Activated CD4-positive, alpha-beta T cell treated with anti-CD3 and anti-CD28 coated beads, Interleukin-2, amount 50 U/mL, for 16 hours (primary cell): ENCODE measurements around the gene RNF168.
A peak's percentile ranks its signal among the peaks of the same experiment; 100 is the strongest.
"Not testable (repeated sequence)": the region's sequence is repeated elsewhere in the genome, so short reads cannot be mapped to it uniquely, and the experiment has no call there.

ENCODE experiments used
- DNase-seq: peaks from one replicate; pipeline ENCODE4 v3.0.0-alpha.2; 2020

Gene RNF168, protein sequence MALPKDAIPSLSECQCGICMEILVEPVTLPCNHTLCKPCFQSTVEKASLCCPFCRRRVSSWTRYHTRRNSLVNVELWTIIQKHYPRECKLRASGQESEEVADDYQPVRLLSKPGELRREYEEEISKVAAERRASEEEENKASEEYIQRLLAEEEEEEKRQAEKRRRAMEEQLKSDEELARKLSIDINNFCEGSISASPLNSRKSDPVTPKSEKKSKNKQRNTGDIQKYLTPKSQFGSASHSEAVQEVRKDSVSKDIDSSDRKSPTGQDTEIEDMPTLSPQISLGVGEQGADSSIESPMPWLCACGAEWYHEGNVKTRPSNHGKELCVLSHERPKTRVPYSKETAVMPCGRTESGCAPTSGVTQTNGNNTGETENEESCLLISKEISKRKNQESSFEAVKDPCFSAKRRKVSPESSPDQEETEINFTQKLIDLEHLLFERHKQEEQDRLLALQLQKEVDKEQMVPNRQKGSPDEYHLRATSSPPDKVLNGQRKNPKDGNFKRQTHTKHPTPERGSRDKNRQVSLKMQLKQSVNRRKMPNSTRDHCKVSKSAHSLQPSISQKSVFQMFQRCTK

DNA sequence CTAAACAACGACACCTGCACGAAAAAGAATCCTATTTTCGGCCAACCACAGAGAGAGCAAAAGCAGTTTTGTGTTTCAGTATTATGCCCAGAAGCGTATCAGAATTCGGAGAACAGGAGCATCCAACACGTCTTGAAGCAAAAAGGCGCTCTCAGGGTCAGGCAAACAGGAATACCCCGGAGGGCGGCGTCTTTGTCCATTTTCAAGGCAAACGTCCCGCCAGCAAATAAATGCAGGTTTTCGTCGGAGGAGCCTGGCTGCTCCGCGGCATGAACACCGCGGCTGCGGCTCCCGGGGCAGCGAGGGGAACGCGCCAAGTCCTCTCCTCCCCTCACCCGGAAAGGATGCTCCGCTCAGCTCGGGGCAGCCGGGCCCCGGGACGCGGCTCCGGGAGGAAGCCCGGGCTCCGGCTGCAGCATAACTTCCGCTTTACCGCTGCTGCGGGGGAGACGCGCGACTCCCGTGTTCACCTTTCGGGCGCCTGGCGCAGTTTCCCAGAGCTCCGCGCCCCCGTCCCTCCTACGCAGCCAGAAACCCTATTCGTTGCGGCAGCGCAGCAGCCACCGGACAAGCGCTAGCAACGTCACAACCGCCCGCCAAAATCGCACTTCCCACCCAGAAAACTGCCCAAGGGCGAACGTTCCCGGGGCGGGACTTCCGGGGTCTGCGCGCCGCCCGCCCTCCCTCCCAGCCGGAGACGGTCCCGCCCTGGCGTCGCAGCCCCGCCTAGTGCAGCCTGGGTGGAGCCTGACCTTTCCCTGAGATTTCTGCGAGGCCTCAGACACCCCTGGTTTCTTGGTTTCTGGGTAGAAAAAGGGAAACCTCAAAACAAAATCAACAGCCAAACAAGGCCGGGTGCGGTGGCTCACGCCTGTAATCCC, at the start of gene RNF168:
Gene RNF168, minus strand, starts transcription at position 573 of the 881 bp plus-strand sequence. CDS start 595 bp downstream, outside the sequence.
- peak; percentile 97 for DNase-seq

DNA sequence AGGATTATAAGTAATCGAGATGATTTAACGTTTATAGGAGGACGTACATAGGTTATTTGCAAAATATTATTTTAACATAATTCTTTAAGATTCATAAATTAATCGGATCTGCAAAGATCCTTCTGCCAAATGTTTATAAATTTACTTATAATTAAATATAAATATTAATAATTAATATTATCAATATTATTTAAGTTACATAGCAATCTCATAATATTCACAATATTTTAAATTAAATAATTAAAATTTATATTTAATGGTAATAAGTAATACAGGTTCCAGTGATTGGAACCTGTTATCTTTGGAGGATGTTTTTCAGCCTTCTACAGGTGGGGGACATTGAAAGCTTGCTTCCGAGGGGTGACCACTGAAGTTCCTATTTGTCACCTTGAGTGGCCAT, 48.7 kb upstream of the RNF168 start:
- DNase-seq: no peak

DNA sequence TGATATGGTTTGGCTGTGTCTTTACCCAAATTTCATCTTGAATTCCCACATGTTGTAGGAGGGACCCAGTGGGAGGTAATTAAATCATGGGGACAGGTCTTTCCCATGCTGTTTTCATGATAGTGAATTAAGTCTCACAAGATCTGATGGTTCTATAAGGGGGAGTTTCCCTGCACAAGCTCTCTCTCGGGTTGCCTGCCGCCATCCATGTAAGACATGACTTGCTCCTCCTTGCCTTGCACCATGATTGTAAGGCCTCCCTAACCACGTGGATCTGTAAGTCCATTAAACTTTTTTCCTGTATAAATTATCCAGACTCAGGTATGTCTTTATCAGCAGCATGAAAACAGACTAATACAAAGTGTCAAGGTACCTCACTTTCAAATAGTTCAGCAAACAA, 46.6 kb upstream of the RNF168 start:
- not testable (repeated sequence) for DNase-seq

DNA sequence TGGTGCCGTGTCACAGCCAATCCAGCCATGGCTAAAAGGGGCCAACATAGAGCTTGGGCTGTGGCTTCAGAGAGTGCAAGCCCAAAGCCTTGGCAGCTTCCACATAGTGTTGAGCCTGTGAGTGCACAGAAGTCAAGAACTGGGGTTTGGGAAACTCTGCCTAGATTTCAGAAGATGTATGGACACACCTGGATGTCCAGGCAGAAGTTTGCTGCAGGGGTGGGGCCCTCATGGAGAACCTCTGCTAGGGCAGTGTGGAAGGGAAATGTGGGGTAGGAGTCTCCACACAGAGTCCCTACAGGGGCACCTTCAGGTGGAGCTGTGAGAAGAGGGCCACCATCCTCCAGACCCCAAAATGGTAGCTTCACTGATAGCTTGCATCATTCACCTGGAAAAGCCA, 45.7 kb upstream of the RNF168 start:
- not testable (repeated sequence) for DNase-seq

DNA sequence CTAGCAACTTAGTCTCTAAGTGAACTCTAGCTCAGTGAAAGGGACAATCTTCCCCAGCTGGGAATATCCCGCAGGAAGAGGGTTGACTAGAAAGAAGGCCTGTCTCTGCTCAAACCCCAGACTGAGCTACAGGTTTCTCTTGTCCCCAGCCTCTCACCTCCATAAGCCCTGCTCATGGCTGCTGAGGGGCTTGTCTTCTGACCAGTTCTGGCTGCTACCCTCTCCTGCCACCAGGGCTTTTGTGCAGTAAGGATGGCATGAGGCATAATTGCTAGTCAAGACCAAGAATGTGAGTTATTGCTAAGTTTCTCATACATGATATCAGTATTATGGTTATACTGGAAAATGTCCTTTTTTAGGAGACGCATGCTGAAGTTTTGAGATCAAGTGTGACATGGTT, 43.5 kb upstream of the RNF168 start:
- DNase-seq: no peak

DNA sequence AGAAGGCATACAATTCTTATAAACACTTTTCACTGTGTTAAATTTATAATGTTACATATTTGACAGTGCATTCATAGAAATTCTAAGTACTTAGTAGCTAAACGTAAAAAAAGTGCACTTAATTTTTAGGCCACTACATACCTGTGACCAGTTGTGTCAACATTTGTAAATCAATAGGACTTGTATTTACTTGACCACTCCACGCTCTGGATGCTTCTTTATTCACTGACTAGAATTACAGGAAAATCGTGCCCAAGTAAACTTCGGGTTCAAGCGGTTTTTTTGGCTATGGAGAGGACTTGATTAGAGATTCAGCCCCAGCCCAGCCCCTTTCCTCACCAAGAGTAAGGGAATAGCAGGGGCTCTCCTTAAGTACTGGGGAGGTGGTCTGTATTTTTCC, 43.0 kb upstream of the RNF168 start:
- no peak for DNase-seq

DNA sequence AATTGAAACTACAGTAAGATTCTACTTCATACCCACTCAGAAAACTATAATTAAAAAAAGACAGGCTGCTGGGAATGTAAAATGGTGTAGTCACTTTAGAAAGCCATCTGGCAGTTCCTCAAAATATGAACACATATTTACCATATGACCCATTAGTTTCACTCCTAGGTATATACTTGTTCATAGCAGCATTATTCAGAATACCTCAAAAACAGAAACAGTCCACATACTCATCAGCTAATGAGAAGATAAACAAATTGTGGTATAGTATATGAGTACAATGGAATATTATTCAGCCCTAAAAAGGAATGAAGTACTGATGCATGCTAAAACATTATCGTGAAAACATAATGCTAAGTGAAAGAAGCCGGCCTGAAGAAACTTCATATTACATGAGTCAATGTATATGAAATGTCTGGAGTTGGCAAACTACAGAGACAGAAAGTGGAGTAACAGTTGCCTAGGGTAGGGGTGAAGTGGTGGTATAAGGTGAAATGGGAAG, 41.0 kb upstream of the RNF168 start:
- no peak for DNase-seq

DNA sequence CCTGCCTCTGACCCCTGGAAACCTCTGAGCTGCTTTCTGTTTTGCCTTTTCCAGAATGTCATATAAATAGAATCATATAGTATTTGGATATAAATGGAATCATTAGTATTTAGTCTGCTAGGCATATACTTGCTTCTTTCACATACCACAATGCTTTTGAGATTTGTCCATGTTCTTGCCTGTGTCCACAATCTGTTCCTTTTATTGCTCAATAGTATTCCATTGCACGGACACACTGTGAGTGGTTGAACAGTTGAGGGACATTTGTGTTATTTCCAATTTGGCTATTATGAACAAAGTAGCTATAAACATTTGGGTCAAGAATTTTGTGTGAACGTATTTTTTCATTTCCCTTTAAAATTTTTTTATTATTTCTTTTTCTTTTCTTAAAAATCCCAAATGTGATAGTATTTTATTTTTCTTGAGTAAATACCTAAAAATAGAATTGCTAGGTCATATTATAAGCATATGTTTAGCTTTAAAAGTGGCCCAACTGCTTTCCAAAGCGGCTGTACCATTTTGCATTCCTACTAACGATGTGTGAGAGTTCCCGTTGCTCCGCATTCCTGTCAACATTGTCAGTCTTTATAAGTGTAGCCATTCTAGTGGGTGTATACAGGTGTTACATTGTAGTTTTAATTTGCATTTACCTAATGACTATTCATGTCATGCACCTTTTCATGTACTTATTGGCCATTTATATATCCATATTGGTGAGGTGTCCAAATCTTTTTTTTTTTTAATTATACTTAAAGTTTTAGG, 38.3 kb upstream of the RNF168 start:
- DNase-seq: no peak

DNA sequence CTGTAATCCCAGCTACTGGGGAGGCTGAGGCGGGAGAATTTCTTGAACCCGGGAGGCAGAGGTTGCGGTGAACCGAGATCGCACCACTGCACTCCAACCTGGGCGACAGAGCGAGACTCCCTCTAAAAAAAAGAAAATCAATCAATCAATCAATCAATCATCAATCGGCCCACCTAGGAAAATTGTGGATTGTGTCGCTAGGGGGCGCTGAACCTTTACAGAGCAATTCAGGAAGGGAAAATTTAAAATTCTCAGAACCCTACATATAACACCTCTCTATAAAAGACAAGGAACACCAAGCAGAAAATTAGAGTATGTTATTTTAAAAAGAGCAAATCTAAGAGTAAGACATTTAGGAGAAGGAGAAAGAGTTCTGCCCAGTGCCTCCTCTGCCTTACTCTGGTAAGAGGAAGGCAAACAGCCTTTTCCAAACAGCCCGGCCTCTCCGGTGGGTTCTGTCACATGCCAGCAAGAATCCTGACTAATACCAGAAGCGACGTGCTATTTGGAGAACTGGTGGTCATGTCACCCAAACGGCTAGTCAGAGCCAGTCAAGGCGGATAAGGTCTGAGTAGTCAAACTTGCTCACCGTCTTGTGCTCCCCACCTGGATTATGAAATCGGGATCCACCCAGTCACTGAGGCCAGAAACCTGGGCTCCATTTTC, 33.9 kb upstream of the RNF168 start:
- peak; percentile 56 for DNase-seq

DNA sequence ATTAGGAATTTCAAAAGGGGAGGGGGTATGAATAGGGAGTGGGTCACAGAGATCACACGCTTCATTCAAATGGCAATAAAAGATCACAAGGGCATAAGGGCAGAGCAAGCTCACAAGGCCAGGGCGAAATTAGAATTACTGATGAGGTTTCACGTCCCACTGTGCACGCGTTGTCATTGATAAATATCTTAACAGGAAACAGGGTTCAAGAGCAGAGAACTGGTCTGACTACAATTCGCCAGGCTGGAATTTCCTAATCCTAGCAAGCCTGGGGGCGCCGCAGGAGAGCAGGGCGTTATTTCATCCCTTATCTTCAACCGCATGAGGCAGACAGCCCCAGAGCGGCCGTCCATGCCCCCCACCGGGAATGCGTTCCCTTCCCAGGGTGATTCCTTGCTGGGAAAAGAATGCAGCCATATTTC, 29.7 kb upstream of the RNF168 start:
- DNase-seq: no peak

DNA sequence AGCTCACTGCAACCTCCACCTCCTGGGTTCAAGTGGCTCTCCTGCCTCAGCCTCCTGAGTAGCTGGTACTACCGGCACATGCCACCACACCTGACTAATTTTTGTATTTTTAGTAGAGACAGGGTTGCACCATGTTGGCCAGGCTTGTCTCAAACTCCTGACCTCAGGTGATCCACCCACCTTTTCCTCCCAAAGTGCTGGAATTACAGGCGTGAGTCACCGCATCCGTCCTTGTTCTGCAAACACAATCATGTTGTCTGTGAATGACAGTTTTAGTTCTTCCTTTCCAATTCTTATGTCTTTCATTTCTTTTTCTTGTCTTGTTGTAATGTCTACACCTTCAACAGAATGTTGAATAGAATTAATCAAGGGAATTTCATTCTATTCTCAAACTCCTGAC, 27.9 kb upstream of the RNF168 start:
- no peak for DNase-seq

DNA sequence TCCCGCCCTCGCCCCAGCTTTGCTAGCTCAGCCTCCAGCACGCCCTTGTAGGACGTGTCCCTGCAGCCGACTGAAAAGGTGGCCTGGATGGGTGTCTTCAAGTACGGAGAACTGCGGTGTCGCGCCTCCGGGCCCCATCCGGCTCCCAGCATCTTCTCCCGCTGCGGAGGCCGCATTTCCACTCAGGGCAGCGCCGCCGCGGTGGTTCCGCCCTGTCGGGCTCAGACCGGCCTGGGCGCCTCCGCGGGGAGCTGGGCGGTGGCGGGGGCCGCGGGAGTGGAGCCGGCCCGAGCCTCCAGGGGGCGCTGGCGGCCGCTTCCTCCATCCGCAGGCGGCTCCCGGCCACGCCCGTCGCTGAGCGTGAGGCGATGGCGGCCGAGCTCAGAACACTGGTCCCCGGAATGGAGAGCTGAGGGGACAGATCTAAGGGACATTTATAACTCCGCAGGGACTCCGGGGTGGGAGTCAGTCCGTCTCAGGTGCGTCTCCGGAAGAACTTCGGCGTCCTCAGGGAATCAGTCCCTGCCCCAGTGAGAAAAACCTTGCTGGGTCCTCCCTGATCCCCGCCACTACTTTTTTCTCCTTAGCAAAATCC, 25.2 kb upstream of the RNF168 start:
- DNase-seq: peak; percentile 86

DNA sequence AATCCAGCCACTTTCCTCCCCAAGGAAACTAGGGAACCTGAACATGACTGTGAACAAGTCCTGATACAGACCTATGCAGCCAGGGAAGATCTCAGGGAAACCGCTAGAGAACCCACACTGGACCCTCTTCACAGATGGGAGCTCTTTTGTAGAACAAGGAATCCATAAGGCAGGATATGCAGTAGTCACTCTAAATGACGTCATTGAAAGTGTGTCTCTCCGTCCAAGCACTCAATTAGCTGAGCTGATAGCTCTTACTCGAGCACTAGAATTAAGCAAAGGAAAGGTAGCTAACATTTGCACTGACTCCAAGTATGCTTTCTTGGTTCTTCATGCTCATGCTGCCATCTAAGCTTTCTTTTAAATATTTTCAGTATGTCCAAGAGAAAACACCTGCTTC, 21.6 kb upstream of the RNF168 start:
- DNase-seq: no peak

DNA sequence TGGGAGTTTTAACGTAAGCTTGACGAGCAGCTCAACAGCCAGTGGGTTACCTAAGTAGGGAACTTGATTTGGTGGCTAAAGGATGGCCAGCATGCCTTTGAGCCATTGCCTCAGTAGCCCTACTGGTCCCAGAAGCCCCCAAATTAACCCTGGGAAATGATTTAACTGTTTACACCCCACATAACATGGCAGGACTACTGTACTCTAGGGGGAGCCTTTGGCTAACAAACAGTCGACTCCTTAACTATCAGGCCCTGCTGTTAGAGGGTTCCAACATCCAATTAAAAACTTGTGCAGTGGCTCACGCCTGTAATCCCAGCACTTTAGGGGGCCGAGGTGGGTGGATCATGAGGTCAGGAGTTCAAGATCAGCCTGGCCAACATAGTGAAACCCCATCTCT, 21.0 kb upstream of the RNF168 start:
- DNase-seq: no peak

DNA sequence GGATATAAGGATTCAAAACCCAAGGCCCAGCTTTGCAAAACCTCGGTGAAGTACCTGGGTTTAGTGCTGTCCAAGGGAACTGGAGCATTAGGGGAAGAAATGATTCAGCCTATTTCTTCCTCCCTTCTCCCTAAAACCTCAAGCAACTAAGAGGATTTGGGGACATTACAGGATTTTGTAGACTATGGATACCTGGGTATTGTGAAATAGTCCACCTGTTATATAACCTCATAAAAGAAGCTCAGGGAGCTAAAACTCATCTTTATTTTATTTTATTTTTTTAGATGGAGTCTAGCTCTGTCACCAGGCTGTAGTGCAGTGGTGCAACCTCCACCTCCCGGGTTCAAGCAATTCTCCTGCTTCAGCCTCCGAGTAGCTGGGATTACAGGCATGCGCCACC, 20.3 kb upstream of the RNF168 start:
- no peak for DNase-seq

DNA sequence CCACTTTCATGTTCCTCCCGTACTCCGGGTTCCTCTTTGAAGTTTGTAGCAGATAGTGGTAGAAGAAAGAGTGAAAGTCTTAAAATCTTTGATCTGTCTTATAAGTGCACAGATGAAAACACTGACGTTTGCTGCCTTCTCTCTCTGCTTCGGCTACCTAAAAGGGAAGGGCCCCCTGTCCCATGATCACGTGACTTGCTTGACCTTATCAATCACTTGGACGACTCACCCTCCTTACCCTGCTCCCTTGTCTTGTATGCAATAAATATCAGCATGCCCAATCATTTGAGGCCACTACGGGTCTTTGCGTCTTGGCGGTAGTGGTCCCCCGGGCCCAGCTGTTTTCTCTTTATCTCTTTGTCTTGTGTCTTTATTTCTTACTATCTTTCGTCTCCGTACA, 17.7 kb upstream of the RNF168 start:
- DNase-seq: not testable (repeated sequence)

DNA sequence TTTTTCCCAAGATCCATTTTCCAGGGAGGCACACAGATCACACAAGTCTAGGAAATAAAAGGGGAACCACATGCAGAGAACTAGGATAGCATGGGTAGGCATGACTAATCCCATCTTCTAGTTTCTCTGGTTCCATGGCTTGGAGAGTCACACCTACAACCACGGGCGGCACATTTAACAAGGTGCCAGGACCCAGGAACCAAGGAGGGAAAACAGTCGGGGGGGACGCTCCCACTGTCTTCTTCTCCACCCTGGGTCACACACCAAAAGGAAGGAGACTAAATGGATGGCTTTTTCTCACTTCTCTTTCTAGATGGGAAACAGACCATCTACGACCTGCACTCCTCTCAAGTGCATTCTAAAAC, 16.1 kb upstream of the RNF168 start:
- DNase-seq: no peak

DNA sequence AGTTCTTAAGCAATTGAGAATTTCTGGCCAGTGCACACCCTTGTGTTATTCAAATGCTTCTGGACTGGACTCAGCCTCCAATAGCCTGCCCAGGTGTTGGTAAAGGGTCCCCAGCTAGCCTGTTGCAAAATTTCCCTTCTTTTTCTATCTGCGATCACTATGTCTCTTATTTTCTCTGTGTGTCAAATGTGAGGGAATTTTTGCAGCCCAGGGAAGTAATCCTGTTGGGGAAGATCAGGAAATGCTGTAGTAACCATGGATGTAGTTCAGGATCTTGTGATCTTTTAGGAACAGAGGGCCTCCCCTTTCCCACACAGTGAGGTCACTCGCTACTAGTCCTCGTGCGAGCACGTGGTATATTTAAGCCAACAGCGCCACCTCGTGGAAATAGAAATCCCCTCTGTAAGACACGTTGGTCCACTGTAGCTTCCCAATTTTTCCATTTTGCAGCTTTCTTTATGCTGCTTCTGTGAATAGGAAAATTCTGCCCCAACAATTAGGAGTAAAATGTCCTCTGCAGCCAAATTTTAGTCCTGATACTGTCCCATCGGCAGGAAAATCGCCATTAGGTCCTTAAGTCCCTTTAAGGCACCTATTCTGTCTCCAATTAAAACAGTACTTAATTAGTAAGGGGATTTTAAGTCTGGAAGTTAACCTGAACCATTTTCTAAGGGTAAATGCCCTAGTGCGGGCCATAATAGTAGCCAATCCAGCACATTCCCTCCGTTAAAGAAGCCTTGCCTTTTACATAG, 15.6 kb upstream of the RNF168 start:
- DNase-seq: peak; percentile 64

DNA sequence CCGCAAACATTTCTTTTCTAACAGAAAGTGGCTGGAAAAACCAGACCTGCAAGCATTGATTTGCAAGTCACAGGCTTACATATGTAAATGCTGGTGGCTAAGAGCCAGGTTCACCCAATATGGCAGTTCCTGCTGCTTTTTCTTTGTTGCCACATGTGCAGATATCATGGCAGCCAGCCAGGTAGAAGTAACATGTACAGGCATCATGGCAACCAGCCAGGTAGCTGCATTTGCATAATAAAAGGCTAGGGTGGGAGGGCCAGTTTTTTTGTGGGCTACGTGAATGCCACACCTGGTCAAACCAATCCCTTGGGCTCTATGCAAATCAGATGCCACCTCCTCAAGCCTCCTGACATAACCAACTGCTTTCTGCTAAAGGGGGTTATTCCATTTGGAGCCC, 14.4 kb upstream of the RNF168 start:
- no peak for DNase-seq

DNA sequence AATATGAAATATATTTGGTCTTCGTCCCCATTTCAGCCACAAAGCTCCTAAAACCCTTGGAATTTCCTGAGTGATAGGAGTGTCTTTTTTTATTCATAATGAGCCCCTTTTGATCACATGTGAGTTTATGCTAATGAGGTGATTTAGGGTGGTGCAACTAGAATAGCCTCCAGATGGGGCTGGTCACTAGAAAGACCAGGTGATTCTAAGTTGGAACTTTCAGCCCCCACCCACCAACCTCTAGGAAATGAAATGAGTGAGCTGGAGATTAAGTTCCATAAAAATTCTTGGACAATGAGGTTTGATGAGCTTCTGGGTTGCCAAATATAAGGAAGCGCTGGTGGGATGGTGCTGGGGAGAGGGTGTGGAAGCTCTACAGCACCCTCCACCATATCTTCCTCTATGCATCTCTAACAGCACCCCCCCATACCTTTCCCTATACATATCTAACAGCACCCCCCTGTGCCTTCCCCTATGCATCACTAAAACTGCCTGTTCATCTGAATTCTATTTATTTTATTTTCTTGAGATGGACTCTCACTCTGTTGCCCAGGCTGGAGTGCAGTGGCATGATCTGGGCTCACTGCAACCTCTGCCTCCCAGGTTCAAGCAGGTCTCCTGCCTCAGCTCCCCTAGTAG, 13.7 kb upstream of the RNF168 start:
- DNase-seq: no peak
